ENCODE results near the gene C10orf143. TPM values are rescaled to one million over a fixed set of nuclear protein-coding genes. Genes with fewer than 3 reads are reported as not detected.

The C10orf143 gene
- total and polyA plus RNA-seq, 3 donors from 2014 or later = 3.7 to 7.6 (median 7.2) TPM

- intact Hi-C loops (cut with DNase I; ENCODE audit: low total_unique reads) = no loop called here
- H3K9me3 ChIP-seq = no peaks in the 10 kb centered on the region
- TF ChIP-seq CTCF (IDR thresholded peaks at IDR 0.05) (no peak), POLR2A (IDR thresholded peaks at IDR 0.05) (no peak)
These were observed 38.4 kb downstream of the C10orf143 start for GRCh38 chr10:130072247-130072646.

GRCh38 chr10:130067893-130068292 lies 42.7 kb downstream of the C10orf143 start:
- intact Hi-C loops (cut with DNase I; ENCODE audit: low total_unique reads) = no loop called here
- no peaks in the 10 kb centered on the region for H3K9me3 ChIP-seq
- no peaks in the 10 kb centered on the region for H3K27me3 ChIP-seq
- H3K36me3 ChIP-seq (ENCODE audit: low read depth, missing control alignments) = no peaks in the 10 kb centered on the region
- H3K4me1 ChIP-seq = no peaks in the 10 kb centered on the region
- TF ChIP-seq CTCF (IDR thresholded peaks at IDR 0.05) (no peak), POLR2A (IDR thresholded peaks at IDR 0.05) (no peak)
- H3K27ac ChIP-seq = no peak overlapping the region
- DNase-seq = no peak
- WGBS, 2 donors = 93 to 97% methylated on average over 5 to 6 of the region's 6 CpGs
- H3K4me3 ChIP-seq = no peak overlapping the region

More at GRCh38 chr10:130072247-130072646, 38.4 kb downstream of the C10orf143 start:
- H3K4me1 ChIP-seq = no peaks in the 10 kb centered on the region
- H3K36me3 ChIP-seq (ENCODE audit: low read depth, missing control alignments) = no peaks in the 10 kb centered on the region
- no peak overlapping the region for H3K27ac ChIP-seq
- no peaks in the 10 kb centered on the region for H3K27me3 ChIP-seq
- no peak overlapping the region for H3K4me3 ChIP-seq
- DNase-seq = no peak

- no peak overlapping the region for H3K4me3 ChIP-seq
- intact Hi-C loops (cut with DNase I; ENCODE audit: low total_unique reads) = no loop called here
- 93 to 94% methylated on average over 6 to 7 of the region's 7 CpGs for WGBS, 2 donors
These were observed 43.9 kb downstream of the C10orf143 start for GRCh38 chr10:130066743-130067142.

GRCh38 chr10:130065251-130065650 lies 45.4 kb downstream of the C10orf143 start:
- Histone ChIP-seq H3K9me3 (no peaks in the 10 kb centered on the region), H3K4me1 (no peaks in the 10 kb centered on the region), H3K27me3 (no peaks in the 10 kb centered on the region), H3K36me3 (ENCODE audit: low read depth, missing control alignments) (no peaks in the 10 kb centered on the region), H3K4me3 (no peak overlapping the region), H3K27ac (no peak overlapping the region)
- intact Hi-C loops (cut with DNase I; ENCODE audit: low total_unique reads) = no loop called here
- WGBS, 2 donors = 83 to 90% methylated on average over 10 of the region's 10 CpGs
- TF ChIP-seq POLR2A (IDR thresholded peaks at IDR 0.05) = no peak
- TF ChIP-seq CTCF (IDR thresholded peaks at IDR 0.05) = no peak
- DNase-seq = no peak

More at GRCh38 chr10:130066743-130067142, 43.9 kb downstream of the C10orf143 start:
- no peak overlapping the region for H3K27ac ChIP-seq
- H3K36me3 ChIP-seq (ENCODE audit: low read depth, missing control alignments) = no peaks in the 10 kb centered on the region
- no peaks in the 10 kb centered on the region for H3K27me3 ChIP-seq
- no peaks in the 10 kb centered on the region for H3K4me1 ChIP-seq
- no peaks in the 10 kb centered on the region for H3K9me3 ChIP-seq
- no peak for TF ChIP-seq CTCF (IDR thresholded peaks at IDR 0.05)
- no peak for TF ChIP-seq POLR2A (IDR thresholded peaks at IDR 0.05)
- DNase-seq = no peak

- H3K4me3 ChIP-seq = no peak overlapping the region
- H3K9me3 ChIP-seq = no peaks in the 10 kb centered on the region
- WGBS, 2 donors = 88 to 94% methylated on average over 5 of the region's 5 CpGs
- intact Hi-C loops (cut with DNase I; ENCODE audit: low total_unique reads) = no loop called here
- DNase-seq = no peak
- TF ChIP-seq CTCF (IDR thresholded peaks at IDR 0.05) (no peak), POLR2A (IDR thresholded peaks at IDR 0.05) (no peak)
- H3K36me3 ChIP-seq (ENCODE audit: low read depth, missing control alignments) = no peaks in the 10 kb centered on the region
- H3K27ac ChIP-seq = no peak overlapping the region
- no peaks in the 10 kb centered on the region for H3K27me3 ChIP-seq
- H3K4me1 ChIP-seq = no peaks in the 10 kb centered on the region
These were observed 45.8 kb downstream of the C10orf143 start for GRCh38 chr10:130064783-130065182.
